GM15510 (cell line): ENCODE data around the gene MPLKIP.

Source experiments
- POLR2A ChIP-seq: IDR thresholded peaks from 3 replicates; pipeline ENCODE4 v1.6.1; 2011; ENCODE audit warnings: borderline replicate concordance; ENCODE audit not compliant: insufficient read length; ENCODE audit errors: extremely low read depth

The MPLKIP gene

DNA sequence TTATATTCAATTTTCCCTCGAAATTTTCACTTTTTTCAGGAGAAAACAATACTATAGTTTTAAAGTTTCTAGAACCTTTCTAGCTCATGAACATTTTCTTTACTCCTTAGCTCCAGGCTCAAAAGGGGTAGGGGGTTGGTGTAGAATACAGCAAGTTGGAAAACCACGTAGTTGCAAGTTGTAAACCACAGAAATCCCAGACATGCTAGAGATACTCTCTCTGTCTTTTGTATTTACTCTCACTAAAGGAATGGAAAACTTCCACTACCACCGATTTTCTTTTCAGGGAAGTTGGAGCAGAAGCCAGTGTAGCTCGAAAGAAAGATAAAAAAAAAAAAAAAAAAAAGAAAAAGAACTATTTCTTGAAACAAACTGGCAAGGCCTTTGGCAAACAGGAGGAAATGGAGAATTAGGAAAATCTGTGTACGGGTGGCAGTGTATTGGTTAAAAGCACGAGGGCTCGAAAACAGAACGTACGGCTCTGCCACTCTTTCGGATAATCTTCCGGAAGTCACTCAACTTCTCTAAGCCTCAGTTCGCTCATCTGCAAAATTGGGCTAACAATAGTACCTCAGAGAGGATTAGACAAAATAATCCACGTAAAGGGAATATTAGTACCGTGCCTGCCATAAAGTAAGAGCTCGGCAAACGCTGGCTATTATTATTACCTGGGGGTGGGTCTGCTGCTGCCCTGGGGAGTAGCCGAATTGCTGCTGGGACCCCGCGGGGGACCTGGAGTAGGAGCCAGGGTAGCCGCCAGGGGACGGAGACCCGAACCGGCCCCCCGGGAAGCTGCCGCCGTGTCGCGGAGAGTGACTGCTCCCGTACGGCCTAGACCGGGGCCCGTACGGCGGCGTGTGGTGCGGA, 628 bp downstream of the MPLKIP start:
- no peak for TF ChIP-seq POLR2A

DNA sequence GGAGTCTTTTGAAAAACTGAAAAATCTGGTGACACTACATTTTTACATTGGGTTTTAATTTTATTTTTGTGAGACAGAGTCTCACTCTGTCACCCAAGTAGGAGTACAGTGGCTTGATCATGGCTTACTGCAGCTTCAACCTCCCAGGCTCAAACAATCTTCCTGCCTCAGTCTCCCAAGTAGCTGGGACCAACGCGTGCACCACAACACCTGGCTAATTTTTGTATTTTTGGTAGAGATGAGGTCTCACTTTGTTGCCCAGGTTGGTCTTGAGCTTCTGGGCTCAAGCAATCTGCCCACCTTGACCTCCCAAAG, 11.5 kb downstream of the MPLKIP start:
- no peak for TF ChIP-seq POLR2A

DNA sequence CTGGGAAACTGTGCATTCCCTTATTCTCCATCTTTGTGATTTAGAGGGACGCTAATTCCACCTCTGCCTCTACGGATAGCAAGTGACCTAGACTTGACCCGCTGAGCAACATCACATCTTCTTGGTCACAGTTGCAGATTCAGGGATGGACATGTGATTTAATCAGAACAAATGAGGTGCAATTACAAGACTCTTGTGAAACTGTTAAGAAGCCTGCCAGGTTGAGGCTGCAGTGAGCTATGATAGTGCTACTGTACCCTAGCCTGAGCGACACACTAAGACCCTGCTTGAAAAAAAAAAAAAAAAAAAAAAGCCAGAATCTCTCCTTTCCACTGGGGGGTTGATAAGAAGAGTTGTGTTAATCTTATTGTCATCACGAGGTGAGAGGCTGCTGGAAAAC, 14.4 kb downstream of the MPLKIP start:
- TF ChIP-seq POLR2A: no peak

DNA sequence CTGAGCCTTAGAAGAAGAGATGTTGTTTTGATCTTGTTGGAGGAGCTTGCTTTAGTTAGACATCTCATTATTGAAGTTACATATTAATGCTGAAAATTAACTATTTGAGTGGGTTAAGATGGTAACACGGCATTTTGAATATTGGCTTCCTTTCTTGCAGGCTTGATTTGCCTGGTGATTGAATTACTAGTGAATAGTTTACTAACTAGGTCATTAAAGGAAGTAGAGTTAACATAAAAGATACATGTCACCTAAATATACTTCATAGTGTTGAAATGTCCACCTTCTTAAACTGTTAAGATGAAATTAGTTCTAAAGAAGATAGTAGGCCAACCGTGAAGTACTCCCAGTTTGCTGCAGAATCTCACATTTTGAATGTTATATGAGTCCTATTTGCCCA, 18.5 kb downstream of the MPLKIP start:
- TF ChIP-seq POLR2A: no peak

DNA sequence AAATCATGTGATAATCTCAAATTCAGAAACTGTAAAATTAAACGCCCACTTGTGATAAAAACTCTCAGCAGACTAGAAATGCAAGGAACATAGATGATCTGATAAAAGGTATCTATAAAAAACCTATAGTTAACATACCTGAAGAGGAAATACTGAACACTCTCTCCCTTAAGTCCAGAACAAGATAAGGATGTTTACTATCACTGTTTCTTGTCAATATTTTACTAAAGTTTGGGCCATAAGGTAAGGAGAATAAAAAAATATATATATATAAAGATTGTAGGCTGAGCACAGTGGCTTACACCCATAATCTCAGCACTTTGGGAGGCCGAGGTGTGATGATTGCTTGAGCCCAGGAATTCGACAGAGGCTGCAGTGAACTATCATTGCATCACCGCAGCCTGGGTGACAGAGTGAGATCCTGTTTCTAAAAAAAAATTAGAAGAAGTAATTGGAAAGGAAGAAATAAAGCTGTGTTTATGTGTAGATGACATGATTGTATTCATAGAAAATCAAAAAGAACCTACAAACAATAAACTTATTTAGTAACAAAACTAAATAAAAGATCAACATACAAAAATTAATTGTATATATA, 28.4 kb downstream of the MPLKIP start:
- no peak for TF ChIP-seq POLR2A

DNA sequence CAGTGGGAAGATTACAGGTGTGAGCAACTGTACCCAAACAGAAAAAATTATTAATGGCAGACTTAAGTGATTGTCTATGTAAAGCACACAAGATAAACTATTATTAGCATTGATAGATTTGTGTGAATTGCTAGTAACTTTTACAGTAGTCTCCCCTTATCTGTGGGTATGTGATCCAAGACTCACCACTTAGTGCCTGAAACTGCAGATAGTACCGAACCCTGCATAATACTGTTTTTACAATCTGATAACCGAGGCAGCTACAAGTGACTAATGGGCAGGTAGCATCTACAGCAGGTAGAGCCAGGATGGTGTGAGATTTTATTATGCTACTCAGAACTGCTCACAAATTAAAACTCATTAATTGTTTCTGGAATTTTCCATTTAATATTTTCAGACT, 31.5 kb downstream of the MPLKIP start:
- TF ChIP-seq POLR2A: no peak

DNA sequence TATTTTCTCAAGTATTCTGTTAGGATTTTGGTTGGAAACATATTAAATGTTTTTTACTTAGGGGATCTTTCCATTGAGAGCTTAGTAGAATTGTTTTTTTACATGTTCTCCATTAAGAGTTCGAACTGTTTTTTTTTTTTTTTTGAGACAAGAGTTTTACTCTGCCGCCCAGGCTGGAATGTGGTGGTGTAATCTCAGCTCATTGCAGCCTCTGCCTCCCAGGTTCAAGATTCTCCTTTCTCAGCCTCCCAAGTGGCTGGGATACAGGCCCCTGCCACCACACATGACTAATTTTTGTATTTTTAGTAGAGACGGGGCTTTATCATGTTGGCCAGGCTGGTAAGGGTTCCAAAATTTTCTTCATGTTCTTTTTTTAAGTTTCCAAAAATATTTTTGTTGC, 33.2 kb downstream of the MPLKIP start:
- TF ChIP-seq POLR2A: no peak

DNA sequence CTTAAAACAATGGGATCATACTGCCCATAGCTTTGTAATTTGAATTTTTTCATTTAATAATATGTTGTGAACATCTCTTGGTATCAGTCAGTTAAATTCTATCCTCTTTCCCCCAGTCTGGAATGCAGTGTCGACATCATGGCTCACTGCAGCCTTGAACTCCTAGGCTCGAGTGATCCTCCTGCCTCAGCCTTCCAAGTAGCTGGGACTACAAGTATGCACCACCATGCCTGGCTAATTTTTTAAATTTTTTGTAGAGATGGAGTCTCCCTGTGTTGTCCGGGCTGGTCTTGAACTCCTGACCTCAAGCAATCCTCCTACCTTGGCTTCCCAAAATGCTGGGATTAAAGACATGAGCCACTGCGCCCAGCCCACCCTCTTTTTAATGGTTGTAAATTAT, 34.6 kb downstream of the MPLKIP start:
- TF ChIP-seq POLR2A: no peak

DNA sequence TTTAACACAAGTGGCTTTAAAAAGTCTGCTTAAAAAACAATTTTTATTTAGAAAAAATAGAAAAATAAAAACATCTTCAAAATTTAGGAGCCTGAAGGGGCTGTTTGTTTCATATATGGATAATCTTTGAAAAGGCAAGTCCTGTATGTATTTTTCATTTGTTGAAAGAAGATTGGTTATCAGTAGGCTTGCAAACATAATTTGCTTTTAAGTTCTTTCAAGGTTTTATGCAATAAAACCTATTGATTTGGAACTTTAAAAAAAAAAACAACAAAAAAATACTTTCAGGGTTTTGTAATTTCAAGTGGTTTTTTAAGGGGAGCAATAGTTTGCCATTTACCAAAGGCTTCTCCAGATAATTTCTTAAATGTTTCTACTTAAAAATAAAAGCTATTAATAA, 35.6 kb downstream of the MPLKIP start:
- no peak for TF ChIP-seq POLR2A

DNA sequence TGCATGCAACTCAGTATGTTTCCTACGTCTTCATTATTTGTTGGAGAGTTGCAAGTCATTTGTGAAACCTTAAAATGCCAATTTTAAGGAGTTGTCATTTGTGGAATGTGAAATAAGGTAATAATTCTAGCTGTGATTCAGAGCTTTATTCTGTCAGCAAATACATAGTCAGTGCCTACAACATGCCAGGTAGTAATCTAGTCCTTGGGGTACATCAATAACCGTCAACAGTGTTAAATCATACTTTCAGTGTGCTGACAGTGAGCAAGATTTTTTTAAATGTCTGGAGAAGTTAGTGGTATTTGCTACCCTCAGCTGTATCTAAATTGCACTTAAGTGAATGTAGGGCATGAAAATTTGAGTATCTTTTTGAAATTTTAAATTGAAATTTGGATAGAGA, 36.7 kb downstream of the MPLKIP start:
- no peak for TF ChIP-seq POLR2A

DNA sequence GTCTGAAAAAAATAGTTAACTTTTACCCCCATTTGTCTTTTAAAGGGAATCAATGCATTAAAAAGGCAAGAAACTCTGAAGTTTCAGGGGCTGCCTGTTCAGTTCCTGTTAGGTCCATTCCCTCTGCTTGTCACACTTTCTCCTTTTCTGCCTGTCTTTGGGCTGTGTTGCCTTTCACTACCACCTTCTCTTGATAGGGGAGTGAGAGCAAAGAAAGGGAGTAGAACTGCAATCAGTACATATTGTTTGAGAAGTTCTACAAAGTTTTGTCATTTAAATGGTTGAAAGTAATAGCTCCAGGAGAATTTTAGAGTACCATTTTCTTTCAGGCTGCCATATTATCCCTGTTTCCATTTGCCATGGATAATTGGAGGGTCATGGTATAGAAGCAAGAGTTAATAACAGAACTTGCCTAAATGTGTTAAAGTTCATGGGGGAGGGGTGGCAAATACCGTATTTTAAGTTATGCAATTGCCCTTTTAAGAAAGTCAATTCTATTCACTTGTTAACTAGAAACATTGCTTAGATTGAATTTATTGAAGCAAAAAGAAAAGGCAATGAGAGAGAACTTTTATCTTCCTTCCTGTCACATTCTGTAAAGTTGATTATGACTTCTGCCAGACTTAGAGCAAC, 38.6 kb downstream of the MPLKIP start:
- TF ChIP-seq POLR2A: no peak

DNA sequence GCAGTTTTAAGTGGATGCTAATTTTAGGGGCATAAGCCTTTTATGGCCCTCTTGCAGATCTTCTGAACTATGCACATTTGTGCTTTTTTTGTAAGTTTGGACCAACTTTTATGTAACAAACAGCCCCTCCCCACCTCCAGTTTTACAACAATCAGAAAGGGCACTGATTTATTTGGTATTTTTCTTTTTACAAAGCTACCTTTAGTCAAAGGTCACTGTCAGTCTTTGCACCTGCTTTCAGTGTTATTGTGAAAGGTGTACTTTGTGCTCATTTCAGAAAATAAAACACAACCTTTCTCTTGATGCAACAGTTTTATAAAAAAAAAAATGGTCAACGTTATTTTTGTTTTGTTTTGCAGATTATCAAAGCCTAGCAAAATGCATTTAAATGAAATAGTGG, 39.2 kb downstream of the MPLKIP start:
- no peak for TF ChIP-seq POLR2A

DNA sequence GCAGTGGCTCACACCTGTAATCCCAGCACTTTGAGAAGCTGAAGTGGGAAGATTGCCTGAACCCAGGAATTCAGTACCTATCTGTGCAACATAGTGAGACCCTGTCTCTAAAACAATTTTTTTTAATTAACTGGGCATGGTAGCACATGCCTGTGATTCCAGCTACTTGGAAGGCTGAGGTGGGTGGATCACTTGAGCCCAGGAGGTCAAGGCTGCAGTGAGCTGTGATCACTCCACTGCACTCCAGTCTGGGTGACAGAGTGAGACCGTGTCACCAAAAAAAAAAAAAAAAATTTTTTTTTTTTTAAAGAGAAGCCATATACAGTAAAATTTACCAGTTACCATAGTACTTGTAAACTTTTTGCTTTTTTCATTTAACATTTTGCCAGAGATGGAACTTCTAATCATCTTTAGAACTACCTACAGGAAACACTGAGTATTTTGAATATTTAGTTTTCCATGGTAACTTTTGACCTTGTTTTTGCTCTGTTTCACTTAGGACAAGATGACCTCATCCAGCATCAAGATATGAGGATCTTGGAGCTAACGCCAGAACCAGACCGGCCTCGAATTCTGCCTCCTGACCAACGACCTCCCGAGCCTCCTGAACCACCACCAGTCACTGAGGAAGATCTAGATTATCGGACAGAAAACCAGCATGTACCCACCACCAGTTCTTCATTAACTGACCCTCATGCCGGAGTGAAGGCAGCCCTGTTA, 40.6 kb downstream of the MPLKIP start:
- TF ChIP-seq POLR2A: no peak

DNA sequence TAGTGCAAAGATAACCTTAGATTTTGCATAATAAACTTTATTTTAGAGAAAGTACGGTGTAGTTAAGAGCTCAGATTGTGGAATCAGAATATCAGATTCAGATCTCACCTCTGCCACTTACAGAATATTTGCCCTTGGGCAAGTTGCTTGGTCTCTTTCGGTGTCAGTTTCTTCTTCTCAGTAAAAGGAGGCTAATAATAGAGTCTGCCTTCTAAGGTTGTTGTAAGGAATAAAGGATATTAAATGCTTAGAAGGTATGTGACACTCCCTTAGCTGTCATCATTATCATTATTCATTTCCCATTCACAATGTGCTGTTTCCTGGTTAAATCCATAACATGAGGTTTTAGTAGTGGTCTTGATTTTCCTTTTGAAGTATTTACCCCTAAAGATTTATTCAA, 42.2 kb downstream of the MPLKIP start:
- TF ChIP-seq POLR2A: no peak

DNA sequence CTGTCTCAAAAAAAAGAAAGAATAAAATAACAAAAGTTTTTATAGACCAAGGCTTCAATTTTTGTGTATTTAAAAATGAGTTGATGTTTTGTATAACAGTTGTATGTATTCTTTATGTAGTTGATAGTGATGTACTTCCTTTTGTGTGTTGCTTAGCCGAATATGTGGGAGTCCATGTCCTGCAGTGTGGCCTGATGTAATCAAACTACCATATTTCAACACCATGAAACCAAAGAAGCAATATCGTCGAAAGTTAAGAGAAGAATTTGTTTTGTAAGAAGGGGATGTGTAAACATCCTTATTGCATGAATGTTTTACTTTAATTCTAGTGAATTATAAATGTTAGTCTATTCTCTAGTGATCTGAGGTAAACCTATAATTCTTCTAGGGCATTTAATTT, 56.6 kb downstream of the MPLKIP start:
- no peak for TF ChIP-seq POLR2A
